Amniotic stem cell (primary cell): ENCODE data around the gene AUH.

Source experiments
- DNase-seq: peaks from one replicate; lab custom pipeline; 2025; lab: John Stamatoyannopoulos, UW

AUH gene

DNA sequence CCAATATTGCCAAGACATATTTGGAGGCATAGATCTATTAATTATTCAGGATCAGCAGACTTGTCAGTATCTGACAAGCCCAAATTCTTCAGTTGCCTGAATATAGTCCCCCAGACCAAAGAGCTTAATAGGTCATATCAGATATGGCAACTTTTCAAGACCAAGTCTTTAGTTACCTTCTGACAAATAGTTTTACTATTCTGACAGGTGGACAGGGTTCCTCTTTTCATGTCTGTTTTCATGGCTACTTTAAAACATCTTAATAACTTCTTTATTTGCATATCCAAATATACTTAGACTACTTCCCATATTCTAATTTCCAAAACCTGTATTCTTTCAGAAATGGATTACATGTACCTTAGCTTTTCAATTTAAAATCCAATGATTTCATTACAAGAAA, 65.4 kb downstream of the AUH start:
- no peak for DNase-seq

DNA sequence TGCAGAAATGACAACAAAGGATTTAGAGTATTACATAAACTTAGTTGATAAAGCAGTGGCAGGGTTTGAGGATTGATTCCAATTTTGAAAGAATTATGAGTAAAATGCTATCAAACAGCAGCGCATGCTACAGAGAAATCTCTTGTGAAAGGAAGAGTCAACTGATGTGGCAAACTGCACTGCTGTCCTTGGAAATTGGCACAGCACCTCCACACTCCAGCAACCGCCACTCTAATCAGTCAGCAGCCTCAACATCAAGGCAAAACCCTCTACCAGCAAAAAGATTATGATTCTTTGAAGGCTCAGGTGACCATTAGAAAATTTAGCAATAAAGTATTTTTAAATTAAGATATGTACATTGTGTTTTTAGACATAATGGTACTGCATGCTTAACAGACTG, 66.4 kb downstream of the AUH start:
- DNase-seq = no peak

- DNase-seq = no peak
These were observed 69.9 kb downstream of the AUH start for GRCh38 chr9:91291866-91292265.

DNA sequence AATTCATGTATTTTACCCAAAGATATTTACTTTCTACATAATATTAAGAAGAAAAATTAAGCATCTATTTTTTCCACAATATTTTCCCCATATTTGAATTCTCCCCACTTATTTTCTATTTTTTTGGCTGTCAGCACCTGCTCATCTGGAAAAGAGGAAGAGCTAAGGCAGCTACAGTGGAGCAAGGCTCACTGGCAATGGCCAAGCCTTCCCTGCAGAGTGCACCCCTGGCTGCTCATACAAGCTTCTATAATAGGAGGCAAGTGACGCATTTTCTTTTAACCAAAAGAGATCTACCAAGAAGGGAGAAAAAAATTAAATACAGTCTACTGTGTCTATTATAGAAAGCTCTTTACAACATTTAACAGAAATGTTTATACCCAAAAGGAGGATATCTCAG, 72.5 kb downstream of the AUH start:
- DNase-seq = no peak

DNA sequence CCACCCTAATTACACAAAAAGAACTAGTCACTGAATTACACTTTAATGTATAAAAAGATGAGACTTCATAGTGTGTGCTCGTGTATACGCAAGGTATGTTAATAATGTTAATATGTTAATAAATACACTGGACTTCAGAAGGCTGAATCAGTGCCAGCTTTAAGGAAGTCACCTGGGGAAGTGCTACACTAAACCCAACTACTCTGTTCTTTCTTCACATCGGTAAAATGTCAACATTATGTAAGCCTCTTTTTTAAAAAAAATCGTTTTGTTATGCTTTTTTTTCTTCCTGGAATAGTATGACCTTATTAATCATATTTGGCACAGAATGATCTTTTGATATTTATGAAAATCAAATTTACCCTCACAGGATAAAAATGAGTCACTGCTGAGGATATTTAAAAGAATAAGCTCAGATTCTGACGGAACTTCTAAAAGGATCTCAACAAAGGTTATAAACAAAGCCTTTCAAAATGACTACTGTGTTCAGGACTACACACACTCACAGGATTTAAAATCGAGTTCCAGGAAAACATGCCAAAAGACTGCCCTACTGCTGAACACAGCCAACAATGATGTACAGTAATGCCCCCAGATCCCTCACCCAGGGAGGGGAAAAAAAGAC, 75.9 kb downstream of the AUH start:
- DNase-seq = no peak

GRCh38 chr9:91282292-91282691, 79.4 kb downstream of the AUH start:
- no peak for DNase-seq

- DNase-seq = no peak
These were observed 82.2 kb downstream of the AUH start for GRCh38 chr9:91279296-91280204.

DNA sequence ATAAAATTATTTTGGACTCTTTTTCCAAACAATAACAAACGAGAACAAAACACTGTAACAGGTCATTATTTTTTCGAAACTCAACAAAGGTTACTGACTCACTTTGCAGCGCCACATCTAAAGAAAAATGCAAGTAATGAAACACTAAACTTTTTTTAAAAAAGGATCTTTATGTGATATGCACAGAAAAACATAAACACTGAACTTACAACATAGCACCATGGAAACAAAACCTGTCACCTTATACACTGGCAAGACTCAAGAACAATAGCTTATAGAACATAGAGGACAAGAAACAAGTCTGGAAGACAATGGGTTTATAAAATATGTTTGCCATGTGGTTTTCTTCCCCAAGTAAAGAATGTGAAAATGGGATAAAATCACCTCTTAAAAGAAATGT, 85.2 kb downstream of the AUH start:
- DNase-seq = no peak

DNA sequence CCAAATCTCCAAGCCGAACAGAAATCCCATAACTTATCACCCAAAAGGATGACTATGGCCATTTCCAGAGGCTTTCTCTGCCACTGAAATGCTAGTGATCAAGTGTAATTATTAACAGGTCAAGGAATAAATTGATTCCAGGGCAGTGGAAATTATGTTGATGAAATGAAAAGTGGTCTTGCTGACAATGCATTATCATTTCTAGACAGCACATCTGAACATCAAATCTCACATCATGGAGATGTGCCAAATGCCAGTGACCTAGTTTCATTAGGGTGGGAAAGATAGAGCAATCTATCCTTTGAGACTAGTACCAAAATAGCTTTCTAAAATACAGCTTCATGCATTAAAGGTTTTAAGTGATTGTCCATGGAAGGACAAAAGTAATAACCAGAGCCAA, 86.1 kb downstream of the AUH start:
- DNase-seq = no peak

DNA sequence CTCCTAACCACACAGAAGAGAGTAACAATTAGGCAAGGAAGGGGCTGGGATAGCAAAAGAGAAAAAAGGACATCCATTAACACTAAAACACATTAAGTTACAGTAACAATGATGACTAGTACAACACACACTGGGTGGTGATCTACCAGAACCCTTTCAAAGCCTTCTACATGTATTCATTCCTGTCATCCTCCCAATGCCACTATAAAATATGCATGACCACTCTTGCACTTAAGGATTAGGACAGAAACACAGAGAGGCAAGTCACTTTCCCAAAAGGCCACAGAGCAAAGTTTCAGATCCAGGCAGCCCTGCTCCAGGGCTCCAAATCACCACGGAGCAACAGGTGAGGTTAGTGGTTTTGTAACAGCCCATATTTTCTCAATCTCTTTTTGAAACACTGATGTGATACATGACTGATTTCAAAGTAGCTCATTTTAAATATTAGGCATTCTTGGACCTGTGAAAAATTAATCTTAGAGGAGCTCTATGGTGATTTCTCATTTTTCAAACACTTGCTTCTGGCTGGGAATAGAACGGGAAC, 86.7 kb downstream of the AUH start:
- no peak for DNase-seq

DNA sequence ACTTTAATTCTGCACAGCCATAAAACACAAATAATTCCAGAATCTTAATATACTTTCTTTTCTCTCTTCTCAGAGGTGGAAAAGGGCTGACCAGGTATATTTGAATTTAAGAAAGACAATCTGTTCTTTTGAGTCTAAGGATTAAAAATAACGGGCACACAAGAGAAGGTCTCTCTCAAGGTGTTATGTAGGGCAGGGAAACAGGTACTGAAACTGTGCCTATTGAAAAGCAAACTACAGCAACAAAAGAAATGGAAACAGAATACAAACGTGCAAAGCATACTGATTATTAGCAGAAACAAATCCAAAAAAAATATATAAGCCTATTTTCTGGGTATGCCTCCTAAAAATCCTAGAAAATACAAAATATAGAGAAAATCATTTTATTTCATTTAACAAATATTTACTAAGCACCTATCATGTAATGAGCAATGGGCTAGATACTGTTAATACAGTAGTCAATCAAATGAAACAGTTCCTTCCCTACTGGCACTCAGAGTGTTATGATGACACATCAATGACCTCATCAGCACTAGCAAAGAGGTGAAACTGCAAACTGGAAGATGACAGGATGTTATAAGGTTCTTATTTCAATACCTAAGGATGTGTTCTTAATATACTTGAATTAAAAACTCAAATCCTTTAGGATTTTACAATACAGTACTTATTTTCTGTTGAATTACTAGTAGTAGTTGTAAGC, 87.7 kb downstream of the AUH start:
- DNase-seq = no peak

DNA sequence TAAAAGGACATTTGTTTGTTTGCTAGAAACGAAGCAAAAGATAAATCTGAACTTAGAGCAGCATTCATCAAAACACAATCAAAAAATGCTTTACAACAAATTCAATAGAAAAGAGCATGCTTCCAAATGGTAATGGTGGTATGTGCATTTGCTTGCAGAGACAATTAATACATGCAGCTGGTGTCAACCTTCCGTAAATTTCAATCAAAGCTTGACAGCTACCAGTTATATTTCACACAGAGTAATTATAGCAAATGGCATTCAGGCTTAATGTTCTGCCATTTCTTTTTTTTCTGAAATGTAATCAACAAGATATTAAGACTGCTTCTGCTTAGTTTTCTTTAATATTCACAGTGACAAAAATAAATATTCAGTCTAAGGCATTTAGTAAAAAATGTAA, 90.6 kb downstream of the AUH start:
- no peak for DNase-seq

GRCh38 chr9:91269907-91270491, 91.7 kb downstream of the AUH start:
- DNase-seq = no peak

DNA sequence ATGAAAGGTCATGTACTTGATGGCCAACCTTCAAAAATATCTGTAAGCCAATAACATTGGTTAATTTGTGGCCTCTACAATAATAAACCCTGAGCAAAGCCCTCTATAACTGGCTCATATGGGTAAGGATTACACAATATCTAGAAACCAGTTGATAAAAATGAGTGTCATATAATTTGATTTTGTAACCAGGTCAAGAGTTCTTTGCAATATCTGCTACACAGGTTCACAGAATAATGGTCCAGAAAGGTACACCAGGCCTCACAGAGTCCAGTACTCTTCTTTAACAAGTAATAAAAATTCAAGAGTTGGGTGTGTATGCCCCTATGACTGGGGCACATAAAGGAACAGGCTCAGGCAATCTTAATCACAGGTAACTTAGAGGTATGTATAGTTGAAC, 95.3 kb downstream of the AUH start:
- no peak for DNase-seq

GRCh38 chr9:91265514-91265913, 96.2 kb downstream of the AUH start:
- DNase-seq = no peak

GRCh38 chr9:91261417-91261816, 100.3 kb downstream of the AUH start:
- no peak for DNase-seq

GRCh38 chr9:91259162-91259561, 102.6 kb downstream of the AUH start:
- no peak for DNase-seq

- no peak for DNase-seq
These were observed 103.3 kb downstream of the AUH start for GRCh38 chr9:91258451-91258850.

DNA sequence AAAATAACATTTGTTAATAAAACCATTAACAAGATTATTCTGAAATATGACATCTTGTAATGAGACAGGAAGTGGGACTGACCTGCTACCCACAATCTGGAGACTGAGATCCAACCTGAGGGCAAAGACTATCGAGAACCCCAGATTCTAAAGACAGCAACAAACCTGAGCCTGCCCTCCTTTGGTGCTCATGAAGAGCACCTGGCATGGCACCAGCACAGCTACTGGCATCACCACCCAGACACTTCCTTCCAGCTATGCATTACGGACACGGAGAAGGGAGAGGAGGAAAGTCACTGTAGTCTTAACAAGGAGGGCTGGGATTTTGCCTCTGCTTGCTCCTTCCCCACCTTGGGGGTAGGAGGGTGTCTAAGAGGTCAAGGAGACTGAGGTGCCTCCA, 105.5 kb downstream of the AUH start:
- DNase-seq = no peak

DNA sequence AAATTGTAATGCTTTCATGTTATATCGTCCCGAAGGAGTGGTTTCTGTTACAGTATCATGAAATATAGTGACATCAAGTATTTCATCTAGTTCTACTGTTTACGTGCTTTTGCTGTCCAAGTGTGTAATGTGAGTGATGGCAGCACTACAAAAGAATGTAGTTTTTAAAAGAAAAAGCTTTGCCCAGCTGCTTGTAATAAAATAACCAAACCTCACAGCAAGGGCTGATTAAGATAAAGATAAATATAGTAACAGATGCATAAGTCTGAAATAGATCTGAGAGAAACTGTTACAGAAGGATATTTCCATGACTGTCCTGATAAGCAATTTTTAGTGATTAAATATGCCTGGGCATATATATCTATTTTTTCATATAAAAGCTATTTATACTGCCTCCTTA, 106.4 kb downstream of the AUH start:
- peak; percentile 27 for DNase-seq

DNA sequence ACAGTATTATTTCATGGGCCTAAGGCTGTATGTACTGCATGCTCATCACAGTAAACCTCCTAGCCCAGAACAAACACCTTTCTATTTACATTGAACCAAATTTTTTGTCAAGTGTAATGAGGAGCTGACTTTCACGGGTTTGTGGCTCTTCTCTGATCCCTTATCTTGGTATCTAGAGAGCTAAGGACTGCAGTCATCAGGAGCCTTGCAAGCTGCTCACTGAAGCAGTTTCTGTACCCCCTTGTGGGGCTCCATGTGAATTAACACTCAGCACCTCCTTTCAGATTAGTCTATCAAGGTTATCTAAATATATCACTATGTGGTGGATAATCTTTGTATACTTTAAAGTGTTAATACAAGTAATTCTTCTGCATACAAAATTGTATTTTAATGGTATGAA, 108.2 kb downstream of the AUH start:
- no peak for DNase-seq

- no peak for DNase-seq
These were observed 113.0 kb downstream of the AUH start for GRCh38 chr9:91248707-91249106.
